ENCODE results near the gene TMEM131. TPM values are rescaled to one million over a fixed set of nuclear protein-coding genes. Genes with fewer than 3 reads are reported as not detected.
A peak's percentile ranks its signal among the peaks of the same experiment; 100 is the strongest.

Gene TMEM131
- polyA plus RNA-seq, 3 donors, result 7.0 to 23.6 (median 8.2) TPM

DNA sequence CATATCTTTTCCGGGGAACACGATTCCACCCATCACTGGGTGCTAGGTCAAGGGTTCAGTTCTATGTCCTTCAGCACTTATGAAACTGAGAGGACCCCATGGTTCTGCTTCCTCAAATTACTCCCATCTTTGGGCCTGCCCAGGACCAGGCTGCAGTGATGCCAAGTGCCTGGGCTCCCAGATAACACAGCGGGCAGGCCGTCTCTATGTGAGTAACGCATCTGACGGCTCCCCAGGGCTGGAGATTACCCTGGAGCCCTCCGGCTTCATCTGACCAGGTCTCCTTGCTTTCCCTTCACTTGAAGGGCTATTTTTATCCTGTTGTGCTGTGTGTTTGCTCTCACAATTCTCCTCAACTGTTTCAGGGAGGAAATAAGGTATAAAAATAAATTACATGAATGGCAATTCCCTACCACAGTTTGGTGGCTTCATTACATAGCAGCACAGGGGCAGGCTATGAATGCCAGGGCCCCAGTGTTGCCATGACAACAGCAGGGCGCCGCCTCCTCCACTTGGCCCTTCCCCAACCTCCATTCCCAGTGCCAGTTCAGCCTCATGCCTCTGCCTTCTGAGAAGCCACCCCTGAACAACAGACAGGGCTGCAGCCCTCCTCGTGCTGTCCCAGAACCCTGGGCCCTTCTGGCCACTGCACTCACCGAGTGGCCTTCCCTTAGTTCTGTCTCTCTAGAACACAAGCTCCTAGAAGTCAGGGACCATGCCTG, 25.4 kb upstream of the TMEM131 start:
- Histone ChIP-seq H3K4me3 (replicated peaks in 1 of 3; ENCODE audit: low read depth in 2 of 3, low read length in 3 of 3) (no peak overlapping the region), H3K27me3 (ENCODE audit: control insufficient read depth in 2 of 2, insufficient read depth in 2 of 2, low read length in 2 of 2) (peaks cover 10 to 26% of the 10 kb centered on the region in 2 donors), H3K79me2 (ENCODE audit: insufficient read depth, low read length) (no peaks in the 10 kb centered on the region), H3K4me1 (ENCODE audit: control insufficient read depth in 1 of 2, insufficient read depth in 2 of 2, low read length in 2 of 2) (peaks cover 15 to 29% of the 10 kb centered on the region in 2 donors), H3K9ac (ENCODE audit: insufficient read depth, low read length, poor library complexity, severe bottlenecking) (no peak overlapping the region), H2AFZ (ENCODE audit: insufficient read depth, low read depth, low read length, poor library complexity, severe bottlenecking) (no peak overlapping the region), H3K9me3 (replicated peaks in 1 of 2; ENCODE audit: control insufficient read depth in 1 of 2, insufficient read depth in 1 of 2, low read length in 2 of 2) (peaks cover 0 to 3% of the 10 kb centered on the region in 2 donors), H3K4me2 (replicated peaks; ENCODE audit: extremely low read depth, low read length, poor library complexity, severe bottlenecking) (no peak overlapping the region), H3K27ac (ENCODE audit: low read depth in 1 of 2, low read length in 2 of 2) (no peak overlapping the region), H4K20me1 (ENCODE audit: insufficient read depth, low read length) (no peaks in the 10 kb centered on the region), H3K36me3 (replicated peaks in 1 of 2; ENCODE audit: control insufficient read depth in 1 of 2, insufficient read depth in 2 of 2, low read length in 2 of 2) (no peaks in the 10 kb centered on the region)
- Mint-ChIP-seq H3K36me3 (peaks cover 0 to 2% of the 10 kb centered on the region in 2 donors), H3K27ac (no peak overlapping the region), H3K4me3 (peak overlapping the region in 1 of 2 donors; percentile 15), H3K4me1 (peaks cover 37% of the 10 kb centered on the region), H3K27me3 (ENCODE audit: low read depth in 3 of 3) (peaks cover 23 to 39% (median 27%) of the 10 kb centered on the region in 3 donors), H3K9me3 (peaks cover 4 to 11% (median 8%) of the 10 kb centered on the region in 7 donors)
- TF ChIP-seq, protein P1, sequence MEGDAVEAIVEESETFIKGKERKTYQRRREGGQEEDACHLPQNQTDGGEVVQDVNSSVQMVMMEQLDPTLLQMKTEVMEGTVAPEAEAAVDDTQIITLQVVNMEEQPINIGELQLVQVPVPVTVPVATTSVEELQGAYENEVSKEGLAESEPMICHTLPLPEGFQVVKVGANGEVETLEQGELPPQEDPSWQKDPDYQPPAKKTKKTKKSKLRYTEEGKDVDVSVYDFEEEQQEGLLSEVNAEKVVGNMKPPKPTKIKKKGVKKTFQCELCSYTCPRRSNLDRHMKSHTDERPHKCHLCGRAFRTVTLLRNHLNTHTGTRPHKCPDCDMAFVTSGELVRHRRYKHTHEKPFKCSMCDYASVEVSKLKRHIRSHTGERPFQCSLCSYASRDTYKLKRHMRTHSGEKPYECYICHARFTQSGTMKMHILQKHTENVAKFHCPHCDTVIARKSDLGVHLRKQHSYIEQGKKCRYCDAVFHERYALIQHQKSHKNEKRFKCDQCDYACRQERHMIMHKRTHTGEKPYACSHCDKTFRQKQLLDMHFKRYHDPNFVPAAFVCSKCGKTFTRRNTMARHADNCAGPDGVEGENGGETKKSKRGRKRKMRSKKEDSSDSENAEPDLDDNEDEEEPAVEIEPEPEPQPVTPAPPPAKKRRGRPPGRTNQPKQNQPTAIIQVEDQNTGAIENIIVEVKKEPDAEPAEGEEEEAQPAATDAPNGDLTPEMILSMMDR (IDR thresholded peaks at IDR 0.05), result no peak
- intact Hi-C loops (cut with micrococcal nuclease), result no loop called here
- WGBS (ENCODE audit: insufficient coverage), result 93% methylated on average over 9 of the region's 11 CpGs
- no peak for DNase-seq

DNA sequence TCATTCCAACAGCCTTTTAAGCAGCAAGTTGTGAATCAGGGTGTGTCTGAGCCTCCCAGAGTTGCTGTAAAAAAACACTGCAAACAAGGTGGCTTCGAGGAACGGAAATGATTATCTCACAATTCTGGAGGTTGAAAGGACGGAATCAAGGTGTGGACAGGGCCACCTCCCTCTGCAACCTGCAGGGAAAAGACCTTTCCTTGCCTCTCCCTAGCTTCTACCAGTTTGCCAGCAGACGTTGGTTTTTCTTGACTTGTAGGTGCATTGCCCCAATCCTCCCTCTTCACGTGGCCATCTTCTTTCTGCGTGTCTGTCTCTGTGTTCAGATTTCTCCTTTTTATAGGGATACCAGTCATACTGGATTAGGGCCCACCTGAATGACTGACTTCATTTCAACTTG, 24.8 kb upstream of the TMEM131 start:
- no peak overlapping the region for H3K9ac ChIP-seq (ENCODE audit: insufficient read depth, low read length, poor library complexity, severe bottlenecking)

More for the DNA sequence above, 24.8 kb upstream of the TMEM131 start:
- no peak for DNase-seq
- no peaks in the 10 kb centered on the region for H3K36me3 ChIP-seq (replicated peaks in 1 of 2; ENCODE audit: control insufficient read depth in 1 of 2, insufficient read depth in 2 of 2, low read length in 2 of 2)
- no peaks in the 10 kb centered on the region for H3K79me2 ChIP-seq (ENCODE audit: insufficient read depth, low read length)
- H3K9me3 ChIP-seq (replicated peaks in 1 of 2; ENCODE audit: control insufficient read depth in 1 of 2, insufficient read depth in 1 of 2, low read length in 2 of 2), result peaks cover 0 to 3% of the 10 kb centered on the region in 2 donors
- intact Hi-C loops (cut with micrococcal nuclease), result no loop called here
- peaks cover 8 to 19% of the 10 kb centered on the region in 2 donors for H3K27me3 ChIP-seq (ENCODE audit: control insufficient read depth in 2 of 2, insufficient read depth in 2 of 2, low read length in 2 of 2)
- H3K4me3 ChIP-seq (replicated peaks in 1 of 3; ENCODE audit: low read depth in 2 of 3, low read length in 3 of 3), result no peak overlapping the region
- H4K20me1 ChIP-seq (ENCODE audit: insufficient read depth, low read length), result no peaks in the 10 kb centered on the region
- Mint-ChIP-seq H3K27ac (no peak overlapping the region), H3K36me3 (peaks cover 0 to 2% of the 10 kb centered on the region in 2 donors), H3K9me3 (peaks cover 4 to 11% (median 8%) of the 10 kb centered on the region in 7 donors), H3K27me3 (ENCODE audit: low read depth in 3 of 3) (peaks cover 22 to 35% (median 24%) of the 10 kb centered on the region in 3 donors), H3K4me1 (peaks cover 37% of the 10 kb centered on the region), H3K4me3 (peak overlapping the region in 1 of 2 donors; percentile 19)
- H3K4me1 ChIP-seq (ENCODE audit: control insufficient read depth in 1 of 2, insufficient read depth in 2 of 2, low read length in 2 of 2), result peaks cover 15 to 29% of the 10 kb centered on the region in 2 donors
- H3K27ac ChIP-seq (ENCODE audit: low read depth in 1 of 2, low read length in 2 of 2), result no peak overlapping the region
- TF ChIP-seq, protein P1 (IDR thresholded peaks at IDR 0.05), result no peak
- no peak overlapping the region for H3K4me2 ChIP-seq (replicated peaks; ENCODE audit: extremely low read depth, low read length, poor library complexity, severe bottlenecking)
- no peak overlapping the region for H2AFZ ChIP-seq (ENCODE audit: insufficient read depth, low read depth, low read length, poor library complexity, severe bottlenecking)
- 100% methylated on average over 5 of the region's 6 CpGs for WGBS (ENCODE audit: insufficient coverage)
